LNCAP (cell line): ENCODE measurements around the gene BIVM.
A peak's percentile ranks its signal among the peaks of the same experiment; 100 is the strongest.

Experiments
- TF ChIP-seq, protein P1 (sequence below): fragments of 450-650 bp; IDR thresholded peaks from 2 replicates; pipeline ENCODE4 v1.5.1; 2017; ENCODE audit warnings: mild to moderate bottlenecking

Gene BIVM

DNA sequence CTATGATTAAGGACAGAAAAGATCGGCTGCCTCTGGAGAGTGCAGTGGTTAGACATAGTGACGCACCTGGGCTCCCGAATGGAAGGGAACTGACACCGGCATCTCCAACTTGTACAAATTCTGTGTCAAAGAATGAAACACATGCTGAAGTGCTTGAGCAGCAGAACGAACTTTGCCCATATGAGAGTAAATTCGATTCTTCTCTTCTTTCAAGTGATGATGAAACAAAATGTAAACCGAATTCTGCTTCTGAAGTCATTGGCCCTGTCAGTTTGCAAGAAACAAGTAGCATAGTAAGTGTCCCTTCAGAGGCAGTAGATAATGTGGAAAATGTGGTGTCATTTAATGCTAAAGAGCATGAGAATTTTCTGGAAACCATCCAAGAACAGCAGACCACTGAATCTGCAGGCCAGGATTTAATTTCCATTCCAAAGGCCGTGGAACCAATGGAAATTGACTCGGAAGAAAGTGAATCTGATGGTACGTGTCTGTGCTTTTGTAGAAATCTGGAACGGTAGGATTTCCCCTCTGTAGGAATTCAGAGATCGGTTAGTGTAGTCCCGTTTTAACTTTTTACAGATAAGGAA is 63.8 kb downstream of the BIVM start:
- TF ChIP-seq, protein P1, sequence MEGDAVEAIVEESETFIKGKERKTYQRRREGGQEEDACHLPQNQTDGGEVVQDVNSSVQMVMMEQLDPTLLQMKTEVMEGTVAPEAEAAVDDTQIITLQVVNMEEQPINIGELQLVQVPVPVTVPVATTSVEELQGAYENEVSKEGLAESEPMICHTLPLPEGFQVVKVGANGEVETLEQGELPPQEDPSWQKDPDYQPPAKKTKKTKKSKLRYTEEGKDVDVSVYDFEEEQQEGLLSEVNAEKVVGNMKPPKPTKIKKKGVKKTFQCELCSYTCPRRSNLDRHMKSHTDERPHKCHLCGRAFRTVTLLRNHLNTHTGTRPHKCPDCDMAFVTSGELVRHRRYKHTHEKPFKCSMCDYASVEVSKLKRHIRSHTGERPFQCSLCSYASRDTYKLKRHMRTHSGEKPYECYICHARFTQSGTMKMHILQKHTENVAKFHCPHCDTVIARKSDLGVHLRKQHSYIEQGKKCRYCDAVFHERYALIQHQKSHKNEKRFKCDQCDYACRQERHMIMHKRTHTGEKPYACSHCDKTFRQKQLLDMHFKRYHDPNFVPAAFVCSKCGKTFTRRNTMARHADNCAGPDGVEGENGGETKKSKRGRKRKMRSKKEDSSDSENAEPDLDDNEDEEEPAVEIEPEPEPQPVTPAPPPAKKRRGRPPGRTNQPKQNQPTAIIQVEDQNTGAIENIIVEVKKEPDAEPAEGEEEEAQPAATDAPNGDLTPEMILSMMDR, result no peak

DNA sequence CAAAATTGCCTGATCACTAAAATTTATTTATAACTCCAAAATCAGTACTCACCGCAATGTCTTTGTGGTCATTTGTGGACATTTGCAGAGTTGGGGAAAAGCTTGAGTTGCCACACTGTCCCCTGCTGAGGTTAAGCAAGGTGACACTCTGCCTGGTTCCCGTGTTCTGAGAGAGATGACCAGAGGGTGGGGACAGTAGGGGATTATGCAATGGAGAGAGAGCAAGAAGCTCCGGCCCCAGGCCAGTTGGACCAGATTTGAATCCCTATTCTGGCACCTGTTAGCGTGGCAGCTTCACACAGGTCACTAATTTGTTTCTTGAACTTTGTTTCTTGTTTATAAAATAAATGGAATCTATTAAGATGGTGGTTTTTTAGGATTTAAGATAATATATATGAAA is 64.7 kb downstream of the BIVM start:
- TF ChIP-seq, protein P1, result no peak

- TF ChIP-seq, protein P1, result no peak
Observed at GRCh38 chr13:102868366-102868936, 69.5 kb downstream of the BIVM start.

- TF ChIP-seq, protein P1, result no peak
Observed at GRCh38 chr13:102869948-102870676, 71.2 kb downstream of the BIVM start.

DNA sequence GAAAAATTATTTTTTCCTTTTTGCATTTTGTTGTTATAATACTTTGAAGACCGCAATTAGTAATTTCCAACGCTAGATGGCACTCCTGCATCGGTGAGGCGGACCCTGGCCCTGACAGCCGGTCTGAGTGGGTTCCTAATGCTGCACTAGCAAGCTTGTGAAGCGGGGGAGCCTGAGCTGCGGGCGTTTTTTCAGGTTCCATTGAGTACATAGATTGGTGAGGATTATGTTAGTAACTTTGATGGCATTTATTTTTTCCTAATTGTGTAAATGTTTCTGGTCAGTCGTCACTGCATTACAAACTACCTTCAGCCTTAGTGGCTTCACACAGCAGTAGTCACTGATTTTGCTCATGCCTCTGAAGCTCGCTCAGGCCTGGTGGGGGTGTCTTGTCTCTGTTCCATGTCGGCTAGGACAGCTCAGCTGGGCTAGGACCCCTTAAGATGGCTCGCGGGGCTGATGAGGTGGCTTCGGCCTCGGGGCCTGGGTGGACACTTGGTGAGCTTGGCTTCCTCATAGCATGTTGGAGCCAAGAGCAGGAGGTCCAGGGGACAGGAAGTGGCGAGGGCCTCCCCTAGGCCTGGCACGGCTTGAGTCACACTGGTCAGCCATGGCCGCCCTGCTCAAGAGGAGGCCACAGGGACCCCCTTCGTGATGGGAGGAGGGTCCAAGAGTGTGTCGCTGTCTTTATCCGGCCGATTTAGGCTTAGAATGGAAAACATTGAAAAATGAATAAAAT is 71.9 kb downstream of the BIVM start:
- TF ChIP-seq, protein P1, result peak; percentile 79

- TF ChIP-seq, protein P1, result no peak
Observed at GRCh38 chr13:102872131-102872530, 73.2 kb downstream of the BIVM start.

GRCh38 chr13:102872531-102872930 is 73.6 kb downstream of the BIVM start:
- TF ChIP-seq, protein P1, result no peak
